Measurements from ENCODE around the gene GRIK4.
"Not testable (repeated sequence)": the region's sequence is repeated elsewhere in the genome, so short reads cannot be mapped to it uniquely, and the experiment has no call there.

GRIK4 gene

GRCh38 chr11:120565466-120566155, 54.1 kb downstream of the GRIK4 start:
- no peak for DNase-seq (ENCODE audit: low read depth, low spot score)
- no peak overlapping the region for H3K4me3 ChIP-seq (ENCODE audit: low read length)

- no peak for DNase-seq (ENCODE audit: low read depth, low spot score)
- no peak overlapping the region for H3K4me3 ChIP-seq (ENCODE audit: low read length)
Measured at GRCh38 chr11:120566176-120566575, 54.6 kb downstream of the GRIK4 start.

DNA sequence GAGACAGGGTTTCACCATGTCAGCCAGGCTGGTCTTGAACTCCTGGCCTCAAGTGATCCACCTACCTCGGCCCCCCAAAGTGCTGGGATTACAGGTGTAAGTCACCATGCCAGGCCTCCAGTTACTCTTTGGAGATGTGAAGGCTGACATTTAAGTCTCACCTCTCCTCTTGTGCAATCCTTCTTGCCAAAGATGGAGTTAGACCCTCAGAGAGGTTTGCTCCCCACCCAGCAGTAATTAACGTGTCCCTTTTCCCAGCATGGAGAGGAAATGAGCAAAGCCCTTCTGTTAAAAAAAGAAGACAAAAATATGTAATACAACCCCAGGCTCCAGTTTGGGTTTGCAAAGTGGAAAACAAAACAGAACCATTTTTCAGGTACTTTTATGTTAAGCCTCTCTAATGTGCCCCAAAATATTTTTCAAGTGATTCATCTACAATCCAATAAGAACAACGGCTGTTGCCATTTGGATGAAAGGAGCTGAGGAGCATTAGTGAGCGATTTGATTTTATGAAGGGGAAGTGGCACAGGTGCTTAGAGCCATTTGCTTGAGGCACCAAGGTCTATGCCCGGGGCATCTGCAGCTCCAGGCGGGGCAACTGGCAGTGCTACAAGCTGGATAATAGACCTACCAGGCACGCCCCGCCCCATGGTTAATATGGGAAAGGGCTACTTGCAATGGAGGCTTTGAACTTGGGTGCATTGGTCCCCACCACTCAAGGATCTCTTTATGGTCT, 57.2 kb downstream of the GRIK4 start:
- no peak for DNase-seq (ENCODE audit: low read depth, low spot score)
- H3K4me3 ChIP-seq (ENCODE audit: low read length): no peak overlapping the region

- no peak for DNase-seq (ENCODE audit: low read depth, low spot score)
- H3K4me3 ChIP-seq (ENCODE audit: low read length): no peak overlapping the region
Measured at GRCh38 chr11:120569861-120570260, 58.3 kb downstream of the GRIK4 start.

DNA sequence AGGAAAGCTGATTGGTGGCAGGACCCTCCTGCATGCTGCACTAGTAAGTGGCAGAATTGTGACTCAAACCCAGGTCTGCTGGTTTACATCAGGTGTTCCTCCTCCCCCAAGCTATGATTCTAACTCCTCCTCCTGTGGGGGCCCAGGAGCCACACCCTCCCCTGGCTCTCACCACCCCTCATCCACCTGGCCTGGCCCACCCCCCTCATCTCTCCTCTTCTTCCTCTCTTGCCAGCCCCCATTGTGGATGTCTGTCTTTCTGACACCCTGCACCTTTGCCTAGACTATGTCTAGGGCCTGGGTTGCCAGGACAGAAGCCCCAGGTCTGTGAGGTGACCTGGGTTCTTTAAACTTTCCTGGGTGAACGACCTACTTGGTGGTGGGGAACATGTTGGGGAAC, 59.9 kb downstream of the GRIK4 start:
- H3K4me3 ChIP-seq (ENCODE audit: low read length): no peak overlapping the region
- no peak for DNase-seq (ENCODE audit: low read depth, low spot score)

DNA sequence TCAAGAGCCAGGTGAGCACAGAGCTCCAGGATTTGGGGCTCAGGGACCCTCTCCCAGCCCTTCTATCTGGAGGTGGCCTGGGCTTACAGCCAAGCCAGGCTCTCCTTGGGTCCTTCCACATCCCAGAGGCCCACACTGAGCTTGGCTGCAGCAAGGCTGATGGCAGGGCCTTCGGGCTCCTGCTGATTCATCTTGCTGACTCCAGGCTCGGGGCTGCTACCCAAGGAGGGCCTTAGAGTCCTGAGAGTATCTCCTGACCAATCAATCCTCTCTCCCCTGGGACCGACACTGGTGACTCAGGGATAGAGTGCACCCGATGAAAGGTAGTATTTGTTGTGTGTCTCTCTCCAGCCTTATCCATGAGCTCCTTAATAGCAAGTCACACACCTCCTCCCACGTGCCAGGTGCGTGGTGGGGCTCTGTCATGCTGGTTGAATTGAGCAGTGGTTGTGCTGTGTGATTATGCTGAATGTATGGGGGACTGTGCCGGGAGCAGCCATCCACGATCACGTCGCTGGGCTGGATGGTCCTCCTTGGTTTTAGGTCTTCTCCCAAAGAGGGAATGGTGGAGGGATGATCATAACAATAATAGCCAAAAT, 62.3 kb downstream of the GRIK4 start:
- H3K4me3 ChIP-seq (ENCODE audit: low read length): no peak overlapping the region
- DNase-seq (ENCODE audit: low read depth, low spot score): no peak

DNA sequence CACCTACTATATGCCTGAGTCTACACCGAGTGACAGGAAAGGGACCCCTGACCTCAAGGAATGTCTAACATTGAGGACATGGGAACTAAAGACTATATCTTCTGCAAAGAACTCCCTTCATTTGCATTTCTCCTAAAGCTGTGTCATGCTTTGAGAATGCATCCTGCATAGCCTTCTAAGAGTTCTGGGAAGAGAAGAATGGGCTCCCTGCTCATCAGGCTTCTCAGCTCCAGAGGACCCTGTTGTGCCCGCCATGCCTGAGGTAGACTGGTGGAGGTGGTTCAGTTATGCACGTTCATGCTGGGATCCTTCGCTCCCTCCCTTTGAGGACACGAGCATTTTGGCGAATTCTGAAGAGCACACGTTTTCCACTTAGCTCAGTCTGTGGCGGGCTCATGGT, 63.3 kb downstream of the GRIK4 start:
- H3K4me3 ChIP-seq (ENCODE audit: low read length): no peak overlapping the region
- DNase-seq (ENCODE audit: low read depth, low spot score): no peak

DNA sequence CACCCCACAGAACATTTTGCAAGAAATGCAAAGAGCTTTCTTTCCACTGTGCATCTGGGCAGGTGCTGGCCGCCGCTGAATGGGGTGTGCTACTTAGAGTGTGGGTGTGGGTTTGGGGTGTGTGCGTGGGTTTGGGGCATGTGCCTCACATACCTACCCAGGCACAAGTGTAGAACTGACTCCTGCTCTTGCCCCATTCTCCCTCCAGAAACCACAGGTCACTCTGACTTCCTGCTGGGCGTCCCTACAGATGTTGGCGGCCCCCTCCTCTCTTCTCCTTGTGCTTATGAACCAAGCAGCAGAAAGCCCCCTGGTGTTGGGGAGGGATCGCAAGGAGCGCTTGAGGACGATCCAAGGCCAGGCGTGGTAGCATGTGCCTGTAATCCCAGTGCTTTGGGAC, 63.9 kb downstream of the GRIK4 start:
- no peak overlapping the region for H3K4me3 ChIP-seq (ENCODE audit: low read length)
- no peak for DNase-seq (ENCODE audit: low read depth, low spot score)

GRCh38 chr11:120576606-120577005, 65.1 kb downstream of the GRIK4 start:
- no peak overlapping the region for H3K4me3 ChIP-seq (ENCODE audit: low read length)
- DNase-seq (ENCODE audit: low read depth, low spot score): no peak

- H3K4me3 ChIP-seq (ENCODE audit: low read length): no peak overlapping the region
- DNase-seq (ENCODE audit: low read depth, low spot score): no peak
Measured at GRCh38 chr11:120577041-120577440, 65.5 kb downstream of the GRIK4 start.

GRCh38 chr11:120577624-120578363, 66.2 kb downstream of the GRIK4 start:
- DNase-seq (ENCODE audit: low read depth, low spot score): peak; percentile 32
- no peak overlapping the region for H3K4me3 ChIP-seq (ENCODE audit: low read length)

GRCh38 chr11:120578596-120579154, 67.1 kb downstream of the GRIK4 start:
- no peak for DNase-seq (ENCODE audit: low read depth, low spot score)
- no peak overlapping the region for H3K4me3 ChIP-seq (ENCODE audit: low read length)

DNA sequence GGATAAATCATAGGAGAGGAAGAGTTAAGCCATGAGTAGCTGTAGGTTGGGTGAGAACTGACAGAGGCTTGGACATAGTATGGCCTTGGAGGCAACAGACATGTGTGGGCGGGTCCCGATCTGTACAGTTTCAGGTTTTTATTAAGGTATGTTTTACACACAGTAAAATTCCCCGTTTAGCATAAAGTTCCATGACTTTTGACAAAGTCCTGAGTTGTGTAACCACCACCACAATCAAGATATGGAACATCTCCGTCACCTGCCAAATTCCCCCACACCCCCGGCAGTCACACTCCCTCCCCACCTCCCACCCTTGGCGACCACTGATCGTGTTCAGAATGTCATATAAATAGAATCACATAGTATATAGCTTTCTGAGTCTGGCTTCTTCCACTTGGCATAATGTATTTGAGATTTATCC, 68.1 kb downstream of the GRIK4 start:
- no peak for DNase-seq (ENCODE audit: low read depth, low spot score)
- no peak overlapping the region for H3K4me3 ChIP-seq (ENCODE audit: low read length)

DNA sequence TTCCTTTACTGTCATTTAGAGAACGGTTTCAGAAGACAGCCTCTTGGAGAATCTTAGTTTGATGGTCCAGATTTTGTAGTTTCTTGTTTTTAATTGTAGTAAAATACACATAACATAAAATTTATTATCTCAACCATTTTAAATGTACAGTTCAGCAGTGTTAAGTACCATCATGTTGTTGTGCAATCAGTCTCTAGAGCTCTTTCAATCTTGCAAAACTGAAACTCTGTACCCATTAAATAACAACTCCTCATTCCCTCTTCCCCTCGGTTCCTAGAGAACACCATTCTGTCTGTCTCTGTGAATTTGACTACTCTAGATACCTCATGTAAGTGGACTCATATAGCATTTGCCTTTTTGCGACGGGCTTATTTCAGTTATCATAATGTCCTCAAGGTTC, 69.8 kb downstream of the GRIK4 start:
- no peak for DNase-seq (ENCODE audit: low read depth, low spot score)
- H3K4me3 ChIP-seq (ENCODE audit: low read length): no peak overlapping the region

DNA sequence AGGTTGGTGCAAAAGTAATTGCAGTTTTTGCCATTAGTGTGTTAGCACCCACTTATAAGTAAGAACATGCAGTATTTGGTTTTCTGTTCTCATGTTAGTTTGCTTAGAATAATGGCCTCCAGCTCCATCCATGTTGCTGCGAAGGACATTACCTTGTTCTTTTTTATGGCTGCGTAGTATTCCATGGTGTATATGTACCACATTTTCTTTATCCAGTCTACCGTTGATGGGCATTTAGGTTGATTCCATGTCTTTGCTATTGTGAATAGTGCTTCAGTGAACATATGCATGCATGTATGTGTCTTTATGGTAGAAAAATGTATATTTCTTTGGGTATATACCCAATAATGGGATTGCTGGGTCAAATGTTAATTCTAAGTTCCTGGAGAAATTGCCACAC, 71.0 kb downstream of the GRIK4 start:
- not testable (repeated sequence) for DNase-seq (ENCODE audit: low read depth, low spot score); H3K4me3 ChIP-seq (ENCODE audit: low read length)

GRCh38 chr11:120586072-120586471, 74.5 kb downstream of the GRIK4 start:
- DNase-seq (ENCODE audit: low read depth, low spot score): no peak
- H3K4me3 ChIP-seq (ENCODE audit: low read length): no peak overlapping the region

DNA sequence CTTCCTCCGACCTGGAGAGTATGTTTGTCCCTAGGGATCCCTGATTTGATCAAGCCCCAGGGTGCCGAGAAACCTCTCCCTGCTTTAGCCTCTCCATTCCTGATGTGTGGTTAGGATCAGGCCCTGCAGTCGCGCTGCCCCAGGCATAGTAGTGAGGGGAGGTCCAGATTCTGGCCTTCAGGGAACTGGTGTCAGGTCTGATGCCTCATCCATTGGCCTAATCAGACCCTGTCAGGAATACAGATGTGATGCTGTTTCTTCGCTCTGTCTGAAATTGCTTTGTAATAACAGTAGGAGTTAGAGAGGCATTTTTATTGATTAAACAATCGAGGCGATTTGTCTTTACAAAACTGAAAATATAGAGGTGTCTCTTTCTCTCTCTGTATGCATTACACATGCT, 75.2 kb downstream of the GRIK4 start:
- H3K4me3 ChIP-seq (ENCODE audit: low read length): no peak overlapping the region
- DNase-seq (ENCODE audit: low read depth, low spot score): no peak

DNA sequence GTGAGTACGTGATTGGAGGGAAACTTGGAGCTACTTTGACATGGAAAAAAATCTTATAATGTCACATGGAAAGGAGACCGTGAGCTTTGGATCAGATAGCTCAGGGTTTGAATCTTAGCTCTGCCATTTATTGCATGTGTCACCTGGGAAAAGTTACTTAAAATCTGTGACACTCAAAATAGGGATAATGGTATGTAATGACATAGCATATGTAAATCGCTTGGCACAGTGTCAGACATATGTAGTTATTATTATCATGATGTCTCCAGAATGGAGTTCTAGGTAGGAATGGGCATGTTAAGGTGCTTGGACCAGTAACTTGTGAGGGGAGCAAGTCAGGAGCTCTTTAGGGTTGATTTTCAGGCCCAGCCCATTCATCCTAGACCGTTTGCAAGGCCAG, 75.8 kb downstream of the GRIK4 start:
- no peak overlapping the region for H3K4me3 ChIP-seq (ENCODE audit: low read length)
- DNase-seq (ENCODE audit: low read depth, low spot score): no peak

DNA sequence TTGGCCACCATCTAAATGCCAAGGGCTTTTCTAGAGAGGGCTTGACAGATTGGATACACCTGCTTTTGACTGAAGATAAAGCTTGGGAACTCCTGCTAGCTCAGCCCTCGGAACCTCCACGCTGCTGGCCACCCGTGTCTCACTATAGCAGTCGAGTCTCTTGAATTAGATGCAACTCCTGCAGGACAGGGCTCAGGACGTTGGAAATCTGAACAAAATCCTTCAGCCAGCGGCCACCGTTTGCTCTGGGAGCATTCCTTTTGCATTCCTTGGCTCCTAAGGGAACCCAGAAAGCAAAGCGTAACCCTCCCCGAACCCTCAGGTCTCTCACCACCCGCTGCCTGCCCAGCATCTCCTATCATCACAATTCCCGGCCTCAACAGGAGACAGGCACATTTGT, 77.8 kb downstream of the GRIK4 start:
- no peak for DNase-seq (ENCODE audit: low read depth, low spot score)
- no peak overlapping the region for H3K4me3 ChIP-seq (ENCODE audit: low read length)

GRCh38 chr11:120590472-120590871, 78.9 kb downstream of the GRIK4 start:
- no peak overlapping the region for H3K4me3 ChIP-seq (ENCODE audit: low read length)
- no peak for DNase-seq (ENCODE audit: low read depth, low spot score)

All from Jurkat, Clone E6-1 (cell line).